Breast epithelium (tissue), 3 donors: ENCODE data around the gene CRTC1.

ENCODE experiments used
- CTCF ChIP-seq, 3 donors: fragments of 450-650 bp; IDR thresholded peaks; one replicate each; pipeline ENCODE4 v1.5.1; 2016 to 2017; ENCODE audit warnings: antibody characterized with exemption in 3 of 3, mild to moderate bottlenecking in 3 of 3, moderate library complexity in 3 of 3
- POLR2AphosphoS5 ChIP-seq, 3 donors: sonication (generic); formaldehyde crosslinking; IDR thresholded peaks; one replicate each; pipeline ENCODE4 v1.6.1; 2017; ENCODE audit warnings: antibody characterized with exemption in 3 of 3

- TF ChIP-seq POLR2AphosphoS5 (IDR thresholded peaks at IDR 0.05) (no peak), CTCF (IDR thresholded peaks at IDR 0.05) (no peak)
These were observed 84.7 kb downstream of the CRTC1 start for GRCh38 chr19:18768046-18768771.
